ENCODE measurements around the gene SKI.

The SKI gene

DNA sequence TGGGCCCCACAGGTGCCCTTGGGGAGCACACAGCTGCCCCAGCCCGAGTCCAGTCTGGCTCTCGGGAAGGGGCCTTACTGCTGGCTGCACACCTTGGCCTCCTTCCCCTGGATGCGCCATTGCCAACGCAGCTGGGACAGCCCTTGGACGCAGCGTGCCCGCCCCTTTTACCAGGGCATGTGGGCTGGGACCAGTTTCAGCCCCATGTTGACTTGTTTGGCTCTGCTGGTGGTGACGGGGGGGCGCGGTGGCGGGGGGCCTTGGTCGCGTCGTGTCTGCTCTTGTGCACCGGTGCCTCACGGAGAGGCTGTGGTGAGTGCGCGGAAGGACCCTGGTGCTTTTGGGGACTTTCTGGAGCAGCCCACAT is 19.6 kb downstream of the SKI start:
- DNase-seq (ENCODE audit: insufficient read length), result no peak
- TF ChIP-seq POLR2AphosphoS5 (IDR thresholded peaks at IDR 0.05; ENCODE audit: low read depth, low read length) (no peak), TAF1 (IDR thresholded peaks at IDR 0.05; ENCODE audit: borderline replicate concordance, low read depth, low read length) (no peak), POLR2A (IDR thresholded peaks at IDR 0.05; ENCODE audit: low read depth, low read length) (no peak)

GRCh38 chr1:2248127-2248826 is 20.2 kb downstream of the SKI start:
- DNase-seq (ENCODE audit: insufficient read length) (no peak), FAIRE-seq (no peak)
- TF ChIP-seq POLR2A (IDR thresholded peaks at IDR 0.05; ENCODE audit: low read depth, low read length), result no peak
- no peak for TF ChIP-seq TAF1 (IDR thresholded peaks at IDR 0.05; ENCODE audit: borderline replicate concordance, low read depth, low read length)
- no peak for TF ChIP-seq POLR2AphosphoS5 (IDR thresholded peaks at IDR 0.05; ENCODE audit: low read depth, low read length)

More for the DNA sequence above, 19.6 kb downstream of the SKI start:
- no peak for FAIRE-seq

DNA sequence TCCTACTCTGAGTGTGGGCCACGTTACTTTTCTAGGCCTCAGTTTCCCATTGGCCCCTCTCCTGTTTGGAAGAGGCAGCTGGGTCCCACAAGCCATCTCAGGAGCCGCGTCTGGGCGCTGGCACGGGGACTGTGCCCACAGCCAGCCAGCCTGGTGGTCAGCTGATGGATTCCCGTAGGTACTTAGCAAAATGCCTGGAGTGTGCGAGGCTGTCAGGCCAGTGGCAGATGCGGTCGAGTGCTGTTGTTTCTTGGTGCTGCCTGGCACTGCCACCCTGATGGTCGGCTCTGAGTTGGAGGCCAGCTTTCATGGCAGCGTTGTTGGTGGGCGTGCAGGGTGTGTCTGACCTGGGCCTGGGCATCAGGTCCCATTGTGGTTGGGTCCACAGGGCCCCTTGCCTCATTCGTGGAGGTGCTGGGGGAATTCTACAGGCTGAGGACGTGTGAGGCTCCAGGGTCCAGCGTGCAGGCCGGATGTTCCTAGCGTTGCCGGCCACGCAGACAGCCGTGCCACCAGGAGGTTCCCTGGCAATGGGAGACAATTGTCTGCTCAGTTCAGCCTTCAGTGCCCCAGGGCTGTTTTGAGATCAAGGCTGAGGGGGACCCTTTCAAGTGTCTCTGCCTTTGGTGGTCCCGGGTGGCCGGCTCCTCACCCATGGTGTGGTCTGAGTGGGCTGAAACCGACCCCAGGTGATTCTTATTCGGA is 20.9 kb downstream of the SKI start:
- DNase-seq (ENCODE audit: insufficient read length) (no peak), FAIRE-seq (no peak)
- TF ChIP-seq POLR2AphosphoS5 (IDR thresholded peaks at IDR 0.05; ENCODE audit: low read depth, low read length) (no peak), TAF1 (IDR thresholded peaks at IDR 0.05; ENCODE audit: borderline replicate concordance, low read depth, low read length) (no peak), POLR2A (IDR thresholded peaks at IDR 0.05; ENCODE audit: low read depth, low read length) (no peak)

- FAIRE-seq (no peak), DNase-seq (ENCODE audit: insufficient read length) (no peak)
- TF ChIP-seq TAF1 (IDR thresholded peaks at IDR 0.05; ENCODE audit: borderline replicate concordance, low read depth, low read length) (no peak), POLR2A (IDR thresholded peaks at IDR 0.05; ENCODE audit: low read depth, low read length) (no peak), POLR2AphosphoS5 (IDR thresholded peaks at IDR 0.05; ENCODE audit: low read depth, low read length) (no peak)
Measured at GRCh38 chr1:2249559-2249906, 21.4 kb downstream of the SKI start.

GRCh38 chr1:2250721-2251281 is 22.7 kb downstream of the SKI start:
- FAIRE-seq (no peak), DNase-seq (ENCODE audit: insufficient read length) (no peak)
- TF ChIP-seq TAF1 (IDR thresholded peaks at IDR 0.05; ENCODE audit: borderline replicate concordance, low read depth, low read length), result no peak
- no peak for TF ChIP-seq POLR2AphosphoS5 (IDR thresholded peaks at IDR 0.05; ENCODE audit: low read depth, low read length)
- TF ChIP-seq POLR2A (IDR thresholded peaks at IDR 0.05; ENCODE audit: low read depth, low read length), result no peak

DNA sequence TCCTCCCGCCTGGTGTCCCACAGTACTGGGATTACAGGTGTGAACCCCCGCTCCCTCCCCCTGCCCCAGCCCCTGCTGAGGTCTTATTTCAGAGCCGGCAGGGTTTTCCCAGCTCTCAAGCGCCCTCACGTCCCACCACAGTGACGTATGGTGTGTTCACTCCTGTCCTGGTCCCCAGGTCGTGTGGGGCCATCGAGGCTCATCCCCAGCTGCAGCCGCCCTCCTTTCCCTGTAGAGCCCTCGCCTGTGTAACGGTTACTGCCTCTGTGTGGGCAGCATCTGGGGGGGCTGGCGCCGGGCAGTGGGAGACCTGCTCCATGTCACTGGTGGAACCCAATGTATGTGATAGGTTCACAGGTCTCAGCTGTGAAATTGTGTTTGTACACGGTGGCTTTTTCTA is 23.2 kb downstream of the SKI start:
- DNase-seq (ENCODE audit: insufficient read length) (no peak), FAIRE-seq (no peak)
- TF ChIP-seq POLR2AphosphoS5 (IDR thresholded peaks at IDR 0.05; ENCODE audit: low read depth, low read length) (no peak), POLR2A (IDR thresholded peaks at IDR 0.05; ENCODE audit: low read depth, low read length) (no peak), TAF1 (IDR thresholded peaks at IDR 0.05; ENCODE audit: borderline replicate concordance, low read depth, low read length) (no peak)

- DNase-seq (ENCODE audit: insufficient read length) (no peak), FAIRE-seq (no peak)
- TF ChIP-seq POLR2AphosphoS5 (IDR thresholded peaks at IDR 0.05; ENCODE audit: low read depth, low read length), result no peak
- no peak for TF ChIP-seq TAF1 (IDR thresholded peaks at IDR 0.05; ENCODE audit: borderline replicate concordance, low read depth, low read length)
- TF ChIP-seq POLR2A (IDR thresholded peaks at IDR 0.05; ENCODE audit: low read depth, low read length), result no peak
Measured at GRCh38 chr1:2251786-2252185, 23.7 kb downstream of the SKI start.

- FAIRE-seq (no peak), DNase-seq (ENCODE audit: insufficient read length) (no peak)
- TF ChIP-seq TAF1 (IDR thresholded peaks at IDR 0.05; ENCODE audit: borderline replicate concordance, low read depth, low read length) (no peak), POLR2AphosphoS5 (IDR thresholded peaks at IDR 0.05; ENCODE audit: low read depth, low read length) (no peak), POLR2A (IDR thresholded peaks at IDR 0.05; ENCODE audit: low read depth, low read length) (no peak)
Measured at GRCh38 chr1:2252423-2252822, 24.3 kb downstream of the SKI start.

DNA sequence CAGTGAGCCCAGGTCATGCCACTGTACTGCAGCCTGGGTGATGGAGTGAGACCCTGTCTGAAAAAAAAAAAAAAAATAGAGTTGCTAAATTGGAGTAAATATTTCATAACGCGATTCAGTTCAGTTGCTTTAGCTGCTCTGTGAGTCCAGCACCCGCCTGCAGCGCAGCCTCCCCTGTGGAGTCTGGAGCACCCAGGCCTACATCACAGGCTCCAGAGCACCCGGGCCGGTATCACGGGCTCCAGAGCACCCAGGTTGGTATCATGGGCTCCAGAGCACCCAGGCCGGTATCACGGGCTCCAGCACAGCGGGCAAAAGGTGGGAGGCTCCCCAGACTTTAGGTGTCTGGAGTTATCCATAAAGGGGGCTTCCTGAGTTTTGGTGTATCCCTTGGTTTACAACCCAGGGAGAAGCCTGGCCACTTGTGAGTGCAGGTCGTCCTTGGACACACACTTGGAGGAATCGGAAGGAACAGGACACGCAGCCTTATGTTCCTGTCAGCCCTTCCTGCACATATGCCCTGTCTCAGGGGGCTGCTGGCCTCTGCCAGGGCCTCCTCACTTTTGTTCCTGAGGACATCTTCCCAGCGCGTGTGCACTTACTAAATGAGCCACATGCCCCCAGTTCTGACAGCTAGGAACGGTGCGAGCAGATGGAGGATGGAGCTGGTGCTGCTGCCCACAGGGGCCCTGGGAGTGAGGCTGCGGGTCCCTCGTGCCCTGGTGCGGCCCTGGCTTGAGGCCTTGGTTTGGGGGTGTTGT is 25.1 kb downstream of the SKI start:
- FAIRE-seq, result no peak
- TF ChIP-seq POLR2AphosphoS5 (IDR thresholded peaks at IDR 0.05; ENCODE audit: low read depth, low read length) (no peak), TAF1 (IDR thresholded peaks at IDR 0.05; ENCODE audit: borderline replicate concordance, low read depth, low read length) (no peak), POLR2A (IDR thresholded peaks at IDR 0.05; ENCODE audit: low read depth, low read length) (no peak)
- DNase-seq (ENCODE audit: insufficient read length), result no peak

DNA sequence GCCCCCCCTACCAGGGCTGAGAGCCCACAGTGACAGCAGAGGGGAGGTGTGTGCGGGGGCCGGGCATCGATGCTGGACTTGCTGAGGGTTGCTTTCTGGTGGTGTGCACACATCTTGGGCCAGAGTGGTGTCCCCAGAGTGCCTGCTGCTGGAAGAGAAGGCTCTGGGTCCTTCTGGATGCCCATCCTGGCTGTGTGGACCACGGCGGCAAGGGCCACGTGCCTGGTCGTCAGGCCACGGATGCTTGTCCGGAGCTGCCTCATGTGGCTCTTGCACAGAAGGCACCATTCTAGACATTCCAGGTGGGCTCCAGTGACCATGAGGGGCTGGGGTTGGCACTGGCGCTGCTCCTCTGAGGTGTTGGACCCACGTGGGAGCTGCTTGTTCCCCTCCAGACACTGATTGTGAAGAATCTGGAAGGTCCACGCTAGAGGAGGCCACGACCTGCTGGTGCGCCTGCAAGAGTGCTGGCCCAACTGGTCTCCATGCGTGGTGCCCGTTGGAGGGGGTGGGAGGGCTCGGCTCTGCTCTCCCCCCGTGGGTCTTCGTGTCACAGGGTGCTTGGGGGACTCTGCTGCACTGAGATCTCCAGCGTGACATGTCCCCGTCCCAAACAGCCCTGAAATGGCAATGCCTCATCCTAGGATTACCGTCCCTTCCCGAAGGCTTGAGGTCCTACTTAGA is 25.8 kb downstream of the SKI start:
- no peak for TF ChIP-seq POLR2A (IDR thresholded peaks at IDR 0.05; ENCODE audit: low read depth, low read length)
- TF ChIP-seq POLR2AphosphoS5 (IDR thresholded peaks at IDR 0.05; ENCODE audit: low read depth, low read length), result no peak
- no peak for DNase-seq (ENCODE audit: insufficient read length)
- no peak for FAIRE-seq

DNA sequence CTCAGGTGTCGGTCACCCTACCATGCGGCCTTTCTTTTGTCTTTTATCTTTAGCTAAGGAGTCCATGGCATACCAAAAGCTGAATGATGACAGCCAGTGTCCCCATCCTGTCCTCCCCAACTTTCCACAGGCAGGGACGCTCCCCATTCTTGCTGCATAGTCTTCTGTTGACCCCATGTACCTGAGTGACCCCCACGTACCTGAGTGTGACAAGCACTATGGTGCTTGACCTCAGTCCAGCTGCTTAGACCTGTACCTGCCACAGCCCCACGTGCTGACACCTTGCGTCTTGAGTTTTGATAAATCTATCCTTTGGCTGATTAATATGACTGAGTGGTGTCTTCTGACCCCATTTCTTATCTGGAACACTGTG is 26.9 kb downstream of the SKI start:
- no peak for DNase-seq (ENCODE audit: insufficient read length)
- no peak for FAIRE-seq
- TF ChIP-seq TAF1 (IDR thresholded peaks at IDR 0.05; ENCODE audit: borderline replicate concordance, low read depth, low read length), result no peak
- no peak for TF ChIP-seq POLR2AphosphoS5 (IDR thresholded peaks at IDR 0.05; ENCODE audit: low read depth, low read length)
- no peak for TF ChIP-seq POLR2A (IDR thresholded peaks at IDR 0.05; ENCODE audit: low read depth, low read length)

Measured in GM12892 (cell line).